ENCODE data around the gene DNAL1. TPM values are rescaled to one million over a fixed set of nuclear protein-coding genes. Genes with fewer than 3 reads are reported as not detected.
A peak's percentile ranks its signal among the peaks of the same experiment; 100 is the strongest.

DNAL1 gene
- total and polyA plus RNA-seq, 2 of the 13 experiments (the other 11 are each of a cell fraction or from before 2014, with no cell fraction given), result 1.4 to 13.3 TPM

- TF ChIP-seq ZBTB44 (CRISPR knock-in tag; IDR thresholded peaks at IDR 0.05) (no peak), ATF5 (CRISPR knock-in tag; IDR thresholded peaks at IDR 0.05; ENCODE audit: low read depth) (0 out of 2 replicates have a peak, but pooled peaks have one; percentile 37), ZNF816 (CRISPR knock-in tag; IDR thresholded peaks at IDR 0.05; ENCODE audit: borderline replicate concordance) (no peak), KDM2A (CRISPR knock-in tag; IDR thresholded peaks at IDR 0.05; ENCODE audit: borderline replicate concordance, low read depth) (peak; percentile 55; the same call in 1 of the 2 replicates), ZNF451 (CRISPR knock-in tag; IDR thresholded peaks at IDR 0.05) (no peak; the same call in 1 of the 2 replicates), UBTF (CRISPR knock-in tag; IDR thresholded peaks at IDR 0.05) (peak; percentile 99; the same call in 1 of the 2 replicates), YY1 (IDR thresholded peaks at IDR 0.05; ENCODE audit: insufficient read depth, insufficient replicate concordance, low read depth, low read length) (peak; percentile 33), CEBPZ (IDR thresholded peaks at IDR 0.05; ENCODE audit: low read length) (no peak), MNT (IDR thresholded peaks at IDR 0.05) (no peak), ZNF205 (CRISPR knock-in tag; IDR thresholded peaks at IDR 0.05) (no peak), ARID2 (CRISPR knock-in tag; IDR thresholded peaks at IDR 0.05; ENCODE audit: borderline replicate concordance) (no peak), ZFP36 (IDR thresholded peaks at IDR 0.05; ENCODE audit: borderline replicate concordance, low read depth, low read length, partially characterized antibody) (no peak), SAP130 (CRISPR knock-in tag; IDR thresholded peaks at IDR 0.05; ENCODE audit: low read depth) (peak; percentile 51), ZNF768 (CRISPR knock-in tag; IDR thresholded peaks at IDR 0.05) (peak; percentile 89), CREB3 (CRISPR knock-in tag; IDR thresholded peaks at IDR 0.05) (no peak), ZFP36L1 (CRISPR knock-in tag; IDR thresholded peaks at IDR 0.05) (peak; percentile 28; the same call in 1 of the 2 replicates), RBFOX2 (IDR thresholded peaks at IDR 0.05; ENCODE audit: low read depth, low read length) (peak; percentile 88), IRF2 (CRISPR knock-in tag; IDR thresholded peaks at IDR 0.05) (0 out of 2 replicates have a peak, but pooled peaks have one; percentile 14)
Observed at GRCh38 chr14:73612339-73613045, 32.3 kb upstream of the DNAL1 start, which contains the start of gene ACOT6 (continued).

All from HepG2 (cell line).